Lower leg skin (tissue), 3 donors: ENCODE measurements around the gene COL4A2.

ENCODE experiments used
- CTCF ChIP-seq, 3 donors: fragments of 450-650 bp; IDR thresholded peaks; one replicate each; pipeline ENCODE4 v1.5.1; 2016; ENCODE audit warnings: antibody characterized with exemption in 3 of 3, mild to moderate bottlenecking in 3 of 3, moderate library complexity in 2 of 3
- POLR2A ChIP-seq, 2 donors: fragments of 450-650 bp; IDR thresholded peaks; one replicate each; pipeline ENCODE4 v1.6.1; 2016 to 2017; ENCODE audit warnings: antibody characterized with exemption in 2 of 2, mild to moderate bottlenecking in 1 of 2, moderate library complexity in 1 of 2

GRCh38 chr13:110492679-110493593 lies 185.9 kb downstream of the COL4A2 start:
- TF ChIP-seq CTCF (IDR thresholded peaks at IDR 0.05) (no peak), POLR2A (IDR thresholded peaks at IDR 0.05) (no peak)
